GM10847 (cell line): ENCODE results near the gene RELB.

ENCODE experiments used
- POLR2A ChIP-seq: IDR thresholded peaks from 2 replicates; pipeline ENCODE4 v1.6.1; 2011; ENCODE audit not compliant: insufficient read length; ENCODE audit errors: extremely low read depth

RELB gene

DNA sequence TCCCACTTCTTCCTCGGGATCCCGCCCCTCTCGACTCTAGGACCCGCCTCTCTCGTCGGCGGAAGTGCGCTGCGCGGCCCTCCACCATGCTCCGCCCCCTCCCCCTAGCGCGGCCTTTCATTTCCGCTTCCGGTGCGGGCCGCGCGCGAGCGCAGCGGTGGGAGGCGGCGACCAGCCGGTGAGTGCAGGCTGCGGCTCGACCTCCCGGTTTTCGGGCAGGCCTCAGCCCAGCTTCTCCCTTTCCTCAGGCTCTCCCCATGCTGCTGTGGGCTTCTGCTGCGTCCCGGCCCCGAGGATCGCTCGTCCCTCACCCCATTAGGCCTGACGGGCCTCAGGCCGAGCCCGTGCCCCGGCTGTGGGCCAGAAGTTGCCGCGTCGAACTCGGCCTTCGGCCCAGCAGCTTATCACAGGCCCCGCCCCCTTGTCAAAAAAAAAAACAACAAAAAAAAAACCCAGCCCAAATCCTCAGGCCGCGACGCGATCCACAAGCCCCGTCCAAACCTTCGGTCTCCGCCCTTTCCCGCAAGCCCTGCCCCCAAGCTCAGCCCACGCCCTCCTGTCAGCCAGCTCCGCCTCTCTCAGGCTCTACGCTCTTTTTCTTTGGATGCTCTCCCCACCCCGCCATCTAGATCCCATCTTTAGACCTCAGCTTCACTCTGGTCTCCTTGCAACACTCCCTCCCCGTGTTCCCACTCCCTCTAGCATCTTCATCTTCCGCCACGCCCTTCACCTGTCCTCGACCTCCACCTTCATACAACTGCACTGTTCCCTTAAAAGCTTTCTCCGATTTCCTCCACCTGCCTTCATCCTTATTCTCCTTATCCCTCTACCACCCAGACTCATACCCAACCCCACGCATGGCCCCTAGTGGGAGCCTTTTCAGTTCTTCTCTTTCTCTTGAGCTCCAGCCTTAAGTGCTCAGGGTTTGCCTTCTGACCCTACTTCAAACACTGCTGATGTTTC lies 37.9 kb downstream of the RELB start, which contains the start of gene CLASRP:
Gene CLASRP (plus strand): TSS at position 115 of the 963 bp plus-strand sequence. CDS start 1,168 bp downstream, outside the sequence.
- peak; percentile 88 for TF ChIP-seq POLR2A

DNA sequence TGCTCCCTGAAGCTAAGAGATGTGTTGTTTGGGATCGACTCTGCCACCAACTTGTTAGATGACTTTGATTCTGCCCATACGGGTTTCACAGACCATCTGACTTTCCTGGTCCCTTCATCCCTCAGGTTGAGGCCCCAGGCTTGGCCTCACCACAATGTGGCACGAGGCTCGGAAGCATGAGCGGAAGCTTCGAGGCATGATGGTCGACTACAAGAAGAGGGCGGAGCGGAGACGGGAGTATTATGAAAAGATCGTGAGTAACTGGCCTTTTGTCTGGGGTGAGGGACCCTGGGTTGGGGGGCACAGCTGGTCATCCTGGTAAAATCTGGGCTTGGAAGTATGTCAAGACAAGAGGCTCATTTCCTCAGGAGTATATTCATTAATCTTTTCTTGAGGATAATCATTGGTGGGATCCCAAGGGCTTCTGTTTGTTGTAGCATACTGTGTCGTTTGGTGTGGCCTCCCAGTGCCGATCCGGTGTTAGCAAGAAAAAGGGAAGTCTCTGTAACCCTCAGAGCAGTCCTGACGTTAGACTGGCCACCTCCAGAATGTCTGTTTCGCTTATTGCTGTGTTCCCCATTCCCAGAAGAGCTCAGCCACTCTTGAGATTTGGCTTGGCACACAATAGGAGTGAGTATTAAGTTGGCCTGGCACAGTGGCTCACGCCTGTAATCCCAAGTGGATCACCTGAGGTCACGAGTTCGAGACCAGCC lies 39.0 kb downstream of the RELB start:
- TF ChIP-seq POLR2A: no peak

DNA sequence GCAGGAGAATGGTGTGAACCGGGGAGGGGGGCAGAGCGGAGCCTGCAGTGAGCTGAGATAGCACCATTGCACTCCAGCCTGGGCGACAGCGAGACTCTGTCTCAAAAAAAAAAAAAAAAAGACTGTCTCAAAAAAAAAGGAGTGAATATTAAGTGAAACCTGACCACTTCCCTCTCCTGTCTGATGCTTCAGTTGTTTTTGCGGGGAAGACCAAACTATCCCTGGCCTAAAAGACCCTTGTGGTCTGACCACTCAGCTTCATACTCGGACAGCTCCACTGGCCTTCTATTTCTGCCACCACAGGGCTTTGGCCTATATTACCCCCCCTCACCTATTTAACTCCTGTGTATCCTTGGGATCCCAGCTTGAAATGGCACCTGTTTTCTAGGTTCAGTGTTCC lies 39.9 kb downstream of the RELB start:
- TF ChIP-seq POLR2A: no peak

DNA sequence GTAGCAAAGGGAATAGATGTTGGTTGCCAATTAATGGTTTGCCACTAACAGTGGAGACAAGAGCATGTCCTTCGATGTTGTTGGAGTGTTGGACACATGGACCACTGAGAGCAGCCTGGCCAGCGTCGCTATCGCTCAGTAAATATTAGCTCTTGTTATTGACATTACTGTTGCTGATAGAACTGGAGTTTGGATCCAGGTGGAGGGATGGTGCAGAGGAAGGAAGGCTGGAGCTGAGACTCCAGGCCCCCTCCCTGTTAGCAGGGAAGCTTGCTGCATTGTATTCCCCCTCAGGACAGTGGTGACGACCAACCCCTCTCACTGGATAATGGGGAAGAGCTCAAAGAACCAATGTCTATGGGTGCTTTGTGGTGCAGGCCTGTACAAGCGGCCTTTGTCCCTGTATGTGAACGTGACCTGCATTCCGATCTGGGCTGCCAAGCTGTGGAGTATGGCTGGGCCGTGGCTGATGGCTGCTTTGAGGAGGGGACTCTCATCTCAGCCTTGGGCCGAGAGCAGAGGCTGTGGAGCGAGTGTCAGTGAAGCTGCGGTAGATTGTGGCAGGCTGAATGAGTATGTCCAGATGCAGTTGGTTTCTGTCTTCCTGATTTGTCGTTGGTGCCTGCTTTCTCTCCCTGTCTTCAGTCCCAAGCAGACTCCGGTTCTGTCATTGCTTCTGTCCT lies 44.5 kb downstream of the RELB start:
- no peak for TF ChIP-seq POLR2A

- TF ChIP-seq POLR2A: no peak
Measured at GRCh38 chr19:45046355-45046754, 45.1 kb downstream of the RELB start.

GRCh38 chr19:45047188-45047797 lies 46.0 kb downstream of the RELB start:
- no peak for TF ChIP-seq POLR2A

- TF ChIP-seq POLR2A: no peak
Measured at GRCh38 chr19:45049073-45049736, 47.9 kb downstream of the RELB start.

DNA sequence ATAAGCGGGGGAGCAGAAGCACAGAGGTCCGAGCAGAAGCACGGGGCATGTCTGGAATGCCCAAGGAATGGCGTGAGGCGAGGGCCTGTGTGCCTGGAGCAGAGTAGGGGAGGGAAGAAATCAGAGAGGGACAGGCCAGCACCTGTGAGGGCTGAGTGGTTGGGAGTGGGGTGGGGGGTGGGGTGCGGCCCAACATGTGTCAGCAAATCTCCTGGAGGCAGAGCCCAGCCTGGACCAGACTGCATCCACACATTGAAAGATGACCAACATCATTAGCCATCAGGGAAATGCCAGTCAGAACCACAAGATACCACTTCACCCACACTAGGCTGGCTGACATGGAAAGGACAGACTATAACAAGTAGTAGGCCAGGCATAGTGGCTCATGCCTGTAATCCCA lies 48.8 kb downstream of the RELB start:
- no peak for TF ChIP-seq POLR2A

DNA sequence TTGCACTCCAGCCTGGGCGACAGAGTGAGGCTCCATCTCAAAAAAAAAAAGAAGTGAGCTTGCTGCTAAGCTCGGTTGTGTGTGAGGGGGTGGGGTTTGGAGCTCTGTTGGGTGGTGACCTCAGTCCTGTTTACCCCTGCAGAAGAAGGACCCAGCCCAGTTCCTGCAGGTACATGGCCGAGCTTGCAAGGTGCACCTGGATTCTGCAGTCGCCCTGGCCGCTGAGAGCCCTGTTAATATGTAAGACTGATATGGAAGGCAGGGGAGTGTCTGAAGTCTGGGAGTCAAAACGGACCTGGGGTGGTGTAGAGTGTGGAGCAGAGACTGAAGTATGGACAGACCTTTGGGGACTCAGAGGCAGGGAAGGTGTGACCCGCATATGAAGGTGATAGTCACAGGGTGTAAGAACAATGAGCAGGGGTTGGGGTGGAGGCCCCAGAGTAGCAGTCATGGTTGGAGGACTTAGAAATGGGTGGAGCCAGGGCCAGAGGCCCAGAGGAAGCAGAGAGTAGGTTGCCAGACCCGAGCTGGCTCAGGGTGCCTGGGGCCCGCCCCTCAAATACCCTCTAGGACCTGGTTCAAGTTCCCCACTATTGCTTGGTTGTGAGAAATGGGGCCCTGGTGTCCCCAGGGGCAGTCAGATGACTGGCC lies 50.8 kb downstream of the RELB start:
- no peak for TF ChIP-seq POLR2A

- TF ChIP-seq POLR2A: no peak
Measured at GRCh38 chr19:45056831-45057230, 55.6 kb downstream of the RELB start.

- TF ChIP-seq POLR2A: no peak
Measured at GRCh38 chr19:45057444-45057843, 56.2 kb downstream of the RELB start.

- TF ChIP-seq POLR2A: no peak
Measured at GRCh38 chr19:45058622-45059159, 57.4 kb downstream of the RELB start.

DNA sequence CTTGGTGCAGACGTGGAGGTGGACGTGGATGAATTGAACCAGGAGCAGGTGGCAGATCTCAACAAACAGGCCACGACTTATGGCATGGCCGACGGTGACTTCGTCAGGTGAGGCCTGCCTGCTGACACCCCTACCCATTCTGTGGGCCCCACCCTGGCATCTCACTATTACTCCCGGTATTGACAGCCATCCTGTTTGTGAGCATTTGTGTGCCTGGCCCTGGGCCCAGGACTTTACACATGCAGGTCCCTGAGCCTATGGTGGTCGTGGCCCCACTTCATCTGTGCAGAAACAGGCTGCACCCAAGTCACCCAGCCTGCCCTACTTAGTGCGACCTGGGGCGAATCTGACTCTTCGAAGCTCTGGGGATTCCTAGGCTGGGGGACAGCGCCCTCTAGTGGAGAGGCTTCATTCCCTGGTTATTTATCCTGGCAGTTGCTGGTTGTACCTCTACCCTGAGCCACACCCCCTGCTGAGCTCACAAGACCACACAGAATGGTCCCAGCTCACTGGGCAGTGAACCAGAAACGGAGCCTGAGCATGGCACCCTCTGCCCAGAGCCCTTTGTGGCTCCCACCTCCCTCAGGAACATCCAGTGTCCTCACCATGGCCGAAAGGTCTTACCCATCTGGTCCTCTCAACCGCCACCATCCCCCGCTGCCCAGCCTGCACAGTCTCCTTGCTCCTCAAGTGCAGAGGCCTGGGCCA lies 58.1 kb downstream of the RELB start:
- TF ChIP-seq POLR2A: no peak
